NCI-H128 (cell line): ENCODE data around the gene PI4KA.
"Not testable (repeated sequence)": the region's sequence is repeated elsewhere in the genome, so short reads cannot be mapped to it uniquely, and the experiment has no call there.

Experiments used
- DNase-seq: peaks from one replicate; lab custom pipeline; 2025; ENCODE audit not compliant: unreplicated experiment; lab: John Stamatoyannopoulos, UW

PI4KA gene

GRCh38 chr22:20671409-20672081 lies 187.1 kb downstream of the PI4KA start:
- DNase-seq = no peak

- DNase-seq = not testable (repeated sequence)
Measured at GRCh38 chr22:20670457-20671261, 188.0 kb downstream of the PI4KA start.

GRCh38 chr22:20669884-20670283 lies 188.7 kb downstream of the PI4KA start:
- DNase-seq = not testable (repeated sequence)

GRCh38 chr22:20669471-20669870 lies 189.1 kb downstream of the PI4KA start:
- not testable (repeated sequence) for DNase-seq

GRCh38 chr22:20668769-20669168 lies 189.8 kb downstream of the PI4KA start:
- not testable (repeated sequence) for DNase-seq

- not testable (repeated sequence) for DNase-seq
Measured at GRCh38 chr22:20668226-20668625, 190.4 kb downstream of the PI4KA start.

- DNase-seq = not testable (repeated sequence)
Measured at GRCh38 chr22:20667548-20667947, 191.1 kb downstream of the PI4KA start.

GRCh38 chr22:20666560-20666959 lies 192.1 kb downstream of the PI4KA start:
- DNase-seq = no peak

GRCh38 chr22:20664594-20664959 lies 194.0 kb downstream of the PI4KA start:
- no peak for DNase-seq

- no peak for DNase-seq
Measured at GRCh38 chr22:20663941-20664593, 194.5 kb downstream of the PI4KA start.

- no peak for DNase-seq
Measured at GRCh38 chr22:20663137-20663828, 195.3 kb downstream of the PI4KA start.

GRCh38 chr22:20662524-20663036 lies 196.0 kb downstream of the PI4KA start:
- not testable (repeated sequence) for DNase-seq

GRCh38 chr22:20661473-20661872 lies 197.1 kb downstream of the PI4KA start:
- DNase-seq = no peak

GRCh38 chr22:20660441-20661054 lies 198.1 kb downstream of the PI4KA start:
- no peak for DNase-seq

- DNase-seq = no peak
Measured at GRCh38 chr22:20659920-20660319, 198.7 kb downstream of the PI4KA start.

- no peak for DNase-seq
Measured at GRCh38 chr22:20659258-20659657, 199.4 kb downstream of the PI4KA start.

GRCh38 chr22:20658433-20659222 lies 200.0 kb downstream of the PI4KA start:
- DNase-seq = no peak

GRCh38 chr22:20657963-20658362 lies 200.6 kb downstream of the PI4KA start:
- no peak for DNase-seq
